Measurements from ENCODE around the gene LMBRD1. TPM values are rescaled to one million over a fixed set of nuclear protein-coding genes. Genes with fewer than 3 reads are reported as not detected.
A peak's percentile ranks its signal among the peaks of the same experiment; 100 is the strongest.

The LMBRD1 gene
- total and polyA plus RNA-seq, 2 experiments from 2014 or later, result 54.3 to 88.6 TPM

GRCh38 chr6:69722683-69723082 is 74.1 kb downstream of the LMBRD1 start:
- H2AFZ ChIP-seq, result no peak overlapping the region
- H3K27me3 ChIP-seq, result no peaks in the 10 kb centered on the region
- no peak for TF ChIP-seq CTCF (IDR thresholded peaks at IDR 0.05; ENCODE audit: poor library complexity)
- TF ChIP-seq EZH2 (IDR thresholded peaks at IDR 0.05; ENCODE audit: borderline replicate concordance), result no peak
- TF ChIP-seq EZH2phosphoT487 (IDR thresholded peaks at IDR 0.05; ENCODE audit: low read depth, severe bottlenecking, unreplicated experiment), result no peak
- H3K79me2 ChIP-seq, result no peaks in the 10 kb centered on the region
- no peak for DNase-seq (ENCODE audit: low spot score)
- H3K4me2 ChIP-seq, result no peak overlapping the region
- H3K36me3 ChIP-seq (replicated peaks; ENCODE audit: insufficient read depth, low read depth), result no peaks in the 10 kb centered on the region
- no peak overlapping the region for H3K27ac ChIP-seq
- H3K4me1 ChIP-seq (ENCODE audit: insufficient read depth), result no peaks in the 10 kb centered on the region
- 95% methylated on average over 3 of the region's 3 CpGs for WGBS (ENCODE audit: low lambda C conversion rate, missing lambda C conversion rate)
- H3K9me2 ChIP-seq (replicated peaks; ENCODE audit: insufficient read depth), result no peaks in the 10 kb centered on the region
- H3K9me3 ChIP-seq (ENCODE audit: low read depth), result no peaks in the 10 kb centered on the region
- H3K4me3 ChIP-seq, result no peak overlapping the region
- H4K20me1 ChIP-seq (ENCODE audit: insufficient read depth, poor library complexity, severe bottlenecking), result no peaks in the 10 kb centered on the region

GRCh38 chr6:69719602-69720193 is 77.1 kb downstream of the LMBRD1 start:
- H3K4me1 ChIP-seq (ENCODE audit: insufficient read depth), result no peaks in the 10 kb centered on the region
- TF ChIP-seq CTCF (IDR thresholded peaks at IDR 0.05; ENCODE audit: poor library complexity) (peak; percentile 54), EZH2phosphoT487 (IDR thresholded peaks at IDR 0.05; ENCODE audit: low read depth, severe bottlenecking, unreplicated experiment) (no peak)
- H3K27ac ChIP-seq, result no peak overlapping the region
- WGBS (ENCODE audit: low lambda C conversion rate, missing lambda C conversion rate), result 29% methylated on average over 2 of the region's 2 CpGs
- H3K9me3 ChIP-seq (ENCODE audit: low read depth), result no peaks in the 10 kb centered on the region
- no peaks in the 10 kb centered on the region for H4K20me1 ChIP-seq (ENCODE audit: insufficient read depth, poor library complexity, severe bottlenecking)
- H3K36me3 ChIP-seq (replicated peaks; ENCODE audit: insufficient read depth, low read depth), result no peaks in the 10 kb centered on the region
- H3K4me2 ChIP-seq, result no peak overlapping the region
- H2AFZ ChIP-seq, result no peak overlapping the region
- peak; percentile 34 for DNase-seq (ENCODE audit: low spot score)
- H3K27me3 ChIP-seq, result no peaks in the 10 kb centered on the region
- no peaks in the 10 kb centered on the region for H3K79me2 ChIP-seq
- no peaks in the 10 kb centered on the region for H3K9me2 ChIP-seq (replicated peaks; ENCODE audit: insufficient read depth)
- H3K4me3 ChIP-seq, result no peak overlapping the region

GRCh38 chr6:69706724-69707123 is 90.1 kb downstream of the LMBRD1 start:
- Histone ChIP-seq H3K27ac (no peak overlapping the region), H3K4me2 (no peak overlapping the region), H3K9me2 (replicated peaks; ENCODE audit: insufficient read depth) (no peaks in the 10 kb centered on the region), H3K36me3 (replicated peaks; ENCODE audit: insufficient read depth, low read depth) (no peaks in the 10 kb centered on the region), H3K9me3 (ENCODE audit: low read depth) (no peaks in the 10 kb centered on the region), H3K4me1 (ENCODE audit: insufficient read depth) (no peaks in the 10 kb centered on the region), H3K4me3 (no peak overlapping the region), H4K20me1 (ENCODE audit: insufficient read depth, poor library complexity, severe bottlenecking) (no peaks in the 10 kb centered on the region), H3K79me2 (peaks cover 4% of the 10 kb centered on the region), H3K27me3 (no peaks in the 10 kb centered on the region), H2AFZ (no peak overlapping the region)
- 85% methylated on average over 1 of the region's 1 CpG for WGBS (ENCODE audit: low lambda C conversion rate, missing lambda C conversion rate)
- DNase-seq (ENCODE audit: low spot score), result no peak
- TF ChIP-seq EZH2 (IDR thresholded peaks at IDR 0.05; ENCODE audit: borderline replicate concordance) (no peak), CTCF (IDR thresholded peaks at IDR 0.05; ENCODE audit: poor library complexity) (no peak)

- Histone ChIP-seq H3K9me3 (ENCODE audit: low read depth) (no peaks in the 10 kb centered on the region), H3K9me2 (replicated peaks; ENCODE audit: insufficient read depth) (no peaks in the 10 kb centered on the region), H3K27me3 (no peaks in the 10 kb centered on the region), H3K4me2 (no peak overlapping the region), H4K20me1 (ENCODE audit: insufficient read depth, poor library complexity, severe bottlenecking) (no peaks in the 10 kb centered on the region), H2AFZ (no peak overlapping the region), H3K79me2 (peaks cover 4% of the 10 kb centered on the region), H3K4me3 (no peak overlapping the region), H3K27ac (no peak overlapping the region), H3K4me1 (ENCODE audit: insufficient read depth) (no peaks in the 10 kb centered on the region), H3K36me3 (replicated peaks; ENCODE audit: insufficient read depth, low read depth) (no peaks in the 10 kb centered on the region)
- no peak for TF ChIP-seq EZH2 (IDR thresholded peaks at IDR 0.05; ENCODE audit: borderline replicate concordance)
- no peak for TF ChIP-seq EZH2phosphoT487 (IDR thresholded peaks at IDR 0.05; ENCODE audit: low read depth, severe bottlenecking, unreplicated experiment)
- TF ChIP-seq CTCF (IDR thresholded peaks at IDR 0.05; ENCODE audit: poor library complexity), result no peak
- DNase-seq (ENCODE audit: low spot score), result no peak
- 84% methylated on average over 4 of the region's 4 CpGs for WGBS (ENCODE audit: low lambda C conversion rate, missing lambda C conversion rate)
Observed at GRCh38 chr6:69705954-69706353, 90.9 kb downstream of the LMBRD1 start.

Measured in hepatocyte (in vitro differentiated cells).